Lower leg skin (tissue), 4 donors: Measurements from ENCODE around the gene RERE. TPM values are rescaled to one million over a fixed set of nuclear protein-coding genes. Genes with fewer than 3 reads are reported as not detected.

ENCODE experiments used
- DNase-seq, 2 donors: peaks; one replicate each; pipeline ENCODE4 v3.0.0-alpha.2; 2019; ENCODE audit warnings: low spot score in 2 of 2
- H3K4me3 ChIP-seq: fragments of 200-600 bp; sonication (generic); 2 replicates; pipeline ENCODE4 v1.5.1; 2017; ENCODE audit warnings: mild to moderate bottlenecking, low read depth; ENCODE audit not compliant: poor library complexity, severe bottlenecking
- CTCF ChIP-seq, 3 donors: fragments of 450-650 bp; IDR thresholded peaks; one replicate each; pipeline ENCODE4 v1.5.1; 2016; ENCODE audit warnings: antibody characterized with exemption in 3 of 3, mild to moderate bottlenecking in 3 of 3, moderate library complexity in 2 of 3
- POLR2A ChIP-seq, 2 donors: fragments of 450-650 bp; IDR thresholded peaks; one replicate each; pipeline ENCODE4 v1.6.1; 2016 to 2017; ENCODE audit warnings: antibody characterized with exemption in 2 of 2, mild to moderate bottlenecking in 1 of 2, moderate library complexity in 1 of 2
- WGBS, 2 donors: methylation state at CpG; one replicate each; pipeline ENCODE4 v1.1.5; 2018; 5-methylcytosine and 5-hydroxymethylcytosine counted together
- intact Hi-C: fragments of 100-400 bp; cut with DNase I; formaldehyde crosslinking; loops from one replicate; pipeline ENCODE4 v1.15.0; 2023; ENCODE audit warnings: low total_unique reads
- total RNA-seq, 4 donors: library from RNA; depleted of rRNA; stranded (reverse); fragments of >200 nt; gene quantifications; one replicate each; pipeline ENCODE4 v1.1.0, GENCODE V29; 2016

The RERE gene
- total RNA-seq, 4 donors from 2014 or later = 41.0 to 84.9 (median 76.8) TPM

GRCh38 chr1:8571200-8571984, 246.0 kb downstream of the RERE start:
- WGBS, 2 donors = 28 to 29% methylated on average over 5 of the region's 5 CpGs
- TF ChIP-seq CTCF (IDR thresholded peaks at IDR 0.05) = no peak
- no peak for TF ChIP-seq POLR2A (IDR thresholded peaks at IDR 0.05)
- no peak for DNase-seq
- intact Hi-C loops = no loop called here
- no peak overlapping the region for H3K4me3 ChIP-seq

GRCh38 chr1:8570465-8570864, 247.0 kb downstream of the RERE start:
- no peak overlapping the region for H3K4me3 ChIP-seq
- intact Hi-C loops = no loop called here
- TF ChIP-seq CTCF (IDR thresholded peaks at IDR 0.05) = no peak
- TF ChIP-seq POLR2A (IDR thresholded peaks at IDR 0.05) = no peak
- 79 to 83% methylated on average over 3 of the region's 3 CpGs for WGBS, 2 donors
- no peak for DNase-seq

- no peak for DNase-seq
- H3K4me3 ChIP-seq = no peak overlapping the region
- intact Hi-C loops = loop anchor here (10.0 kb wide), 1 partner anchor 164 kb away; no protein-coding TSS in a partner anchor
- 96% methylated on average over 4 of the region's 4 CpGs for WGBS, 2 donors
- TF ChIP-seq POLR2A (IDR thresholded peaks at IDR 0.05) = no peak
- no peak for TF ChIP-seq CTCF (IDR thresholded peaks at IDR 0.05)
Observed at GRCh38 chr1:8569242-8569641, 248.2 kb downstream of the RERE start.

GRCh38 chr1:8568837-8569236, 248.6 kb downstream of the RERE start:
- H3K4me3 ChIP-seq = no peak overlapping the region
- 96 to 98% methylated on average over 3 of the region's 3 CpGs for WGBS, 2 donors
- intact Hi-C loops = loop anchor here (10.0 kb wide), 1 partner anchor 164 kb away; no protein-coding TSS in a partner anchor
- TF ChIP-seq CTCF (IDR thresholded peaks at IDR 0.05) = no peak
- no peak for TF ChIP-seq POLR2A (IDR thresholded peaks at IDR 0.05)
- DNase-seq = no peak

GRCh38 chr1:8567146-8567545, 250.3 kb downstream of the RERE start:
- WGBS, 2 donors = 96 to 98% methylated on average over 1 of the region's 1 CpG
- intact Hi-C loops = loop anchor here (10.0 kb wide), 1 partner anchor 162 kb away; no protein-coding TSS in a partner anchor

More at GRCh38 chr1:8567146-8567545, 250.3 kb downstream of the RERE start:
- no peak for TF ChIP-seq CTCF (IDR thresholded peaks at IDR 0.05)
- TF ChIP-seq POLR2A (IDR thresholded peaks at IDR 0.05) = no peak
- no peak for DNase-seq
- H3K4me3 ChIP-seq = no peak overlapping the region
